ENCODE data around the gene NGRN.
"Not testable (repeated sequence)": the region's sequence is repeated elsewhere in the genome, so short reads cannot be mapped to it uniquely, and the experiment has no call there.

The NGRN gene

GRCh38 chr15:90240856-90241255, 24.6 kb upstream of the NGRN start:
- no peaks in the 10 kb centered on the region; the same call in 1 of the 2 replicates for H3K36me3 ChIP-seq (ENCODE audit: insufficient read depth, low read depth, low read length)
- H3K4me1 ChIP-seq (ENCODE audit: insufficient read depth, low read length): no peaks in the 10 kb centered on the region
- H3K27ac ChIP-seq (ENCODE audit: low read length): no peak overlapping the region
- H3K4me3 ChIP-seq (ENCODE audit: low read length): no peak overlapping the region
- no peaks in the 10 kb centered on the region for H3K27me3 ChIP-seq (ENCODE audit: insufficient read depth, low read length)
- H3K9me3 ChIP-seq (ENCODE audit: insufficient read depth, low read depth, low read length): no peaks in the 10 kb centered on the region
- H3K9ac ChIP-seq (ENCODE audit: low read depth, low read length): no peak overlapping the region

- no peaks in the 10 kb centered on the region; the same call in 1 of the 2 replicates for H3K36me3 ChIP-seq (ENCODE audit: insufficient read depth, low read depth, low read length)
- no peaks in the 10 kb centered on the region for H3K9me3 ChIP-seq (ENCODE audit: insufficient read depth, low read depth, low read length)
- no peaks in the 10 kb centered on the region for H3K4me1 ChIP-seq (ENCODE audit: insufficient read depth, low read length)
- H3K4me3 ChIP-seq (ENCODE audit: low read length): no peak overlapping the region
- no peaks in the 10 kb centered on the region for H3K27me3 ChIP-seq (ENCODE audit: insufficient read depth, low read length)
- no peak overlapping the region for H3K27ac ChIP-seq (ENCODE audit: low read length)
- H3K9ac ChIP-seq (ENCODE audit: low read depth, low read length): no peak overlapping the region
Measured at GRCh38 chr15:90241343-90242192, 23.9 kb upstream of the NGRN start.

- Histone ChIP-seq H3K9me3 (ENCODE audit: insufficient read depth, low read depth, low read length) (no peaks in the 10 kb centered on the region), H3K4me3 (ENCODE audit: low read length) (no peak overlapping the region), H3K9ac (ENCODE audit: low read depth, low read length) (no peak overlapping the region), H3K4me1 (ENCODE audit: insufficient read depth, low read length) (no peaks in the 10 kb centered on the region), H3K27me3 (ENCODE audit: insufficient read depth, low read length) (no peaks in the 10 kb centered on the region; the same call in 1 of the 2 replicates), H3K27ac (ENCODE audit: low read length) (no peak overlapping the region), H3K36me3 (ENCODE audit: insufficient read depth, low read depth, low read length) (no peaks in the 10 kb centered on the region)
Measured at GRCh38 chr15:90243943-90244639, 21.4 kb upstream of the NGRN start.

GRCh38 chr15:90248789-90249202, 16.7 kb upstream of the NGRN start:
- Histone ChIP-seq H3K9ac (ENCODE audit: low read depth, low read length) (no peak overlapping the region), H3K27ac (ENCODE audit: low read length) (no peak overlapping the region), H3K36me3 (ENCODE audit: insufficient read depth, low read depth, low read length) (no peaks in the 10 kb centered on the region), H3K27me3 (ENCODE audit: insufficient read depth, low read length) (peaks cover 4% of the 10 kb centered on the region), H3K4me3 (ENCODE audit: low read length) (peak overlapping the region; percentile 76; the same call in 1 of the 2 replicates), H3K4me1 (ENCODE audit: insufficient read depth, low read length) (no peaks in the 10 kb centered on the region), H3K9me3 (ENCODE audit: insufficient read depth, low read depth, low read length) (no peaks in the 10 kb centered on the region)

- H3K4me1 ChIP-seq (ENCODE audit: insufficient read depth, low read length): no peaks in the 10 kb centered on the region
- peak within 1 kb of the TSS; percentile 56; the same call in 1 of the 2 replicates for H3K9ac ChIP-seq (ENCODE audit: low read depth, low read length)
- no peaks in the 10 kb centered on the region for H3K9me3 ChIP-seq (ENCODE audit: insufficient read depth, low read depth, low read length)
- no peaks in the 10 kb centered on the region for H3K36me3 ChIP-seq (ENCODE audit: insufficient read depth, low read depth, low read length)
- peaks cover 4% of the 10 kb centered on the region for H3K27me3 ChIP-seq (ENCODE audit: insufficient read depth, low read length)
- peak within 1 kb of the TSS; percentile 76 for H3K4me3 ChIP-seq (ENCODE audit: low read length)
- no peak within 1 kb of the TSS for H3K27ac ChIP-seq (ENCODE audit: low read length)
Measured at GRCh38 chr15:90249203-90249863, 16.1 kb upstream of the NGRN start, which contains the start of gene TTLL13. TTLL13 (plus strand) TSS chr15:90249556; CDS start chr15:90250631, 1,075 bp downstream.

- Histone ChIP-seq H3K9ac (ENCODE audit: low read depth, low read length) (no peak overlapping the region), H3K36me3 (ENCODE audit: insufficient read depth, low read depth, low read length) (no peaks in the 10 kb centered on the region), H3K4me1 (ENCODE audit: insufficient read depth, low read length) (no peaks in the 10 kb centered on the region; the same call in 1 of the 2 replicates), H3K9me3 (ENCODE audit: insufficient read depth, low read depth, low read length) (no peaks in the 10 kb centered on the region), H3K27ac (ENCODE audit: low read length) (no peak overlapping the region), H3K4me3 (ENCODE audit: low read length) (no peak overlapping the region), H3K27me3 (ENCODE audit: insufficient read depth, low read length) (no peaks in the 10 kb centered on the region)
Measured at GRCh38 chr15:90257776-90258175, 7.7 kb upstream of the NGRN start.

- no peaks in the 10 kb centered on the region for H3K36me3 ChIP-seq (ENCODE audit: insufficient read depth, low read depth, low read length)
- peaks cover 2% of the 10 kb centered on the region for H3K4me1 ChIP-seq (ENCODE audit: insufficient read depth, low read length)
- no peak overlapping the region for H3K27ac ChIP-seq (ENCODE audit: low read length)
- H3K27me3 ChIP-seq (ENCODE audit: insufficient read depth, low read length): no peaks in the 10 kb centered on the region
- no peak overlapping the region for H3K4me3 ChIP-seq (ENCODE audit: low read length)
- no peaks in the 10 kb centered on the region for H3K9me3 ChIP-seq (ENCODE audit: insufficient read depth, low read depth, low read length)
- H3K9ac ChIP-seq (ENCODE audit: low read depth, low read length): no peak overlapping the region
Measured at GRCh38 chr15:90259524-90259923, 5.9 kb upstream of the NGRN start.

GRCh38 chr15:90260731-90261130, 4.7 kb upstream of the NGRN start:
- not testable (repeated sequence) for H3K36me3 ChIP-seq (ENCODE audit: insufficient read depth, low read depth, low read length); H3K4me3 ChIP-seq (ENCODE audit: low read length); H3K4me1 ChIP-seq (ENCODE audit: insufficient read depth, low read length); H3K9me3 ChIP-seq (ENCODE audit: insufficient read depth, low read depth, low read length); H3K27me3 ChIP-seq (ENCODE audit: insufficient read depth, low read length); H3K27ac ChIP-seq (ENCODE audit: low read length); H3K9ac ChIP-seq (ENCODE audit: low read depth, low read length)

- Histone ChIP-seq H3K9ac (ENCODE audit: low read depth, low read length) (no peak overlapping the region), H3K4me3 (ENCODE audit: low read length) (no peak overlapping the region), H3K36me3 (ENCODE audit: insufficient read depth, low read depth, low read length) (0 out of 2 replicates have a peak, but pooled peaks cover 2% of the 10 kb centered on the region), H3K4me1 (ENCODE audit: insufficient read depth, low read length) (peaks cover 7% of the 10 kb centered on the region), H3K27ac (ENCODE audit: low read length) (no peak overlapping the region), H3K27me3 (ENCODE audit: insufficient read depth, low read length) (no peaks in the 10 kb centered on the region), H3K9me3 (ENCODE audit: insufficient read depth, low read depth, low read length) (no peaks in the 10 kb centered on the region)
Measured at GRCh38 chr15:90261811-90262210, 3.7 kb upstream of the NGRN start.

GRCh38 chr15:90262426-90262825, 3.0 kb upstream of the NGRN start:
- Histone ChIP-seq H3K9me3 (ENCODE audit: insufficient read depth, low read depth, low read length) (no peaks in the 10 kb centered on the region), H3K36me3 (ENCODE audit: insufficient read depth, low read depth, low read length) (peaks cover 8% of the 10 kb centered on the region), H3K4me3 (ENCODE audit: low read length) (no peak overlapping the region), H3K27ac (ENCODE audit: low read length) (no peak overlapping the region), H3K9ac (ENCODE audit: low read depth, low read length) (no peak overlapping the region), H3K4me1 (ENCODE audit: insufficient read depth, low read length) (peaks cover 7% of the 10 kb centered on the region), H3K27me3 (ENCODE audit: insufficient read depth, low read length) (no peaks in the 10 kb centered on the region)

- peak overlapping the region; percentile 100 for H3K4me3 ChIP-seq (ENCODE audit: low read length)
- H3K4me1 ChIP-seq (ENCODE audit: insufficient read depth, low read length): peaks cover 10% of the 10 kb centered on the region
- peaks cover 24% of the 10 kb centered on the region for H3K36me3 ChIP-seq (ENCODE audit: insufficient read depth, low read depth, low read length)
- peak overlapping the region; percentile 99 for H3K9ac ChIP-seq (ENCODE audit: low read depth, low read length)
- no peaks in the 10 kb centered on the region for H3K27me3 ChIP-seq (ENCODE audit: insufficient read depth, low read length)
- no peaks in the 10 kb centered on the region for H3K9me3 ChIP-seq (ENCODE audit: insufficient read depth, low read depth, low read length)
- H3K27ac ChIP-seq (ENCODE audit: low read length): peak overlapping the region; percentile 99
Measured at GRCh38 chr15:90264671-90265070, 801 bp upstream of the NGRN start.

Data from iPS-20b (cell line).